Stimulated activated CD4-positive, alpha-beta T cell treated with anti-CD3 and anti-CD28 coated beads, Interleukin-4, amount 100 ng/mL, for 48 hours (primary cell): ENCODE data around the gene PCDH1.
"Not testable (repeated sequence)": the region's sequence is repeated elsewhere in the genome, so short reads cannot be mapped to it uniquely, and the experiment has no call there.

Experiments
- DNase-seq, 2 donors: peaks; one replicate each; pipeline ENCODE4 v3.0.0-alpha.2; 2020; ENCODE audit warnings: low read depth in 2 of 2

PCDH1 gene

GRCh38 chr5:141834331-141834730 lies 43.9 kb downstream of the PCDH1 start:
- no peak for DNase-seq

GRCh38 chr5:141832131-141832530 lies 46.1 kb downstream of the PCDH1 start:
- DNase-seq = no peak

- no peak for DNase-seq
Measured at GRCh38 chr5:141828162-141828561, 50.0 kb downstream of the PCDH1 start.

- DNase-seq = no peak
Measured at GRCh38 chr5:141826674-141827073, 51.5 kb downstream of the PCDH1 start.

GRCh38 chr5:141825791-141826560 lies 52.2 kb downstream of the PCDH1 start:
- no peak for DNase-seq

GRCh38 chr5:141825241-141825671 lies 53.0 kb downstream of the PCDH1 start:
- DNase-seq = no peak

- no peak for DNase-seq
Measured at GRCh38 chr5:141824717-141825116, 53.5 kb downstream of the PCDH1 start.

GRCh38 chr5:141823056-141823455 lies 55.2 kb downstream of the PCDH1 start:
- DNase-seq = no peak

GRCh38 chr5:141822144-141822543 lies 56.1 kb downstream of the PCDH1 start:
- no peak for DNase-seq

GRCh38 chr5:141821430-141821925 lies 56.7 kb downstream of the PCDH1 start:
- DNase-seq = no peak

- not testable (repeated sequence) for DNase-seq
Measured at GRCh38 chr5:141820686-141821085, 57.5 kb downstream of the PCDH1 start.

GRCh38 chr5:141817631-141818030 lies 60.6 kb downstream of the PCDH1 start:
- no peak for DNase-seq

GRCh38 chr5:141816598-141817399 lies 61.4 kb downstream of the PCDH1 start:
- DNase-seq = no peak

- DNase-seq = no peak
Measured at GRCh38 chr5:141815796-141816180, 62.4 kb downstream of the PCDH1 start.

GRCh38 chr5:141815051-141815795 lies 63.0 kb downstream of the PCDH1 start:
- DNase-seq = no peak

GRCh38 chr5:141814064-141814964 lies 63.9 kb downstream of the PCDH1 start:
- DNase-seq = peak in 1 of 2 donors; percentile 45

- DNase-seq = no peak
Measured at GRCh38 chr5:141812512-141812911, 65.7 kb downstream of the PCDH1 start.

GRCh38 chr5:141811287-141812155 lies 66.7 kb downstream of the PCDH1 start:
- DNase-seq = peak; percentile 10 to 12

- DNase-seq = no peak
Measured at GRCh38 chr5:141810702-141811101, 67.5 kb downstream of the PCDH1 start.
